ENCODE results near the gene ABCD3. TPM values are rescaled to one million over a fixed set of nuclear protein-coding genes. Genes with fewer than 3 reads are reported as not detected.

ABCD3 gene
- total and polyA plus RNA-seq, 2 of the 13 experiments (the other 11 are each of a cell fraction or from before 2014, with no cell fraction given) = 27.5 to 166 TPM

- TF ChIP-seq ZBTB8A (CRISPR knock-in tag; IDR thresholded peaks at IDR 0.05; ENCODE audit: borderline replicate concordance, low read depth) (no peak), IRF9 (CRISPR knock-in tag; IDR thresholded peaks at IDR 0.05; ENCODE audit: borderline replicate concordance) (0 out of 2 replicates have a peak, but pooled peaks have one; percentile 6), ZSCAN21 (CRISPR knock-in tag; IDR thresholded peaks at IDR 0.05; ENCODE audit: borderline replicate concordance) (no peak), MXD1 (CRISPR knock-in tag; IDR thresholded peaks at IDR 0.05) (no peak), ZKSCAN1 (IDR thresholded peaks at IDR 0.05; ENCODE audit: low read length) (no peak), ARNTL (CRISPR knock-in tag; IDR thresholded peaks at IDR 0.05) (peak; percentile 40; the same call in 1 of the 2 replicates), HMGXB3 (CRISPR knock-in tag; IDR thresholded peaks at IDR 0.05; ENCODE audit: borderline replicate concordance) (peak; percentile 5; the same call in 1 of the 2 replicates), ZNF800 (CRISPR knock-in tag; IDR thresholded peaks at IDR 0.05) (0 out of 2 replicates have a peak, but pooled peaks have one; percentile 30), ZNF12 (CRISPR knock-in tag; IDR thresholded peaks at IDR 0.05) (peak; percentile 37; the same call in 1 of the 2 replicates), PRDM15 (CRISPR knock-in tag; IDR thresholded peaks at IDR 0.05) (0 out of 2 replicates have a peak, but pooled peaks have one; percentile 19), FOXP4 (CRISPR knock-in tag; IDR thresholded peaks at IDR 0.05) (no peak)
Observed at GRCh38 chr1:94418664-94419655, 771 bp downstream of the ABCD3 start (continued).

Measured in HepG2 (cell line).